IMR-90 (cell line): Measurements from ENCODE around the gene FBXL14. TPM values are rescaled to one million over a fixed set of nuclear protein-coding genes. Genes with fewer than 3 reads are reported as not detected.

ENCODE experiments used
- ATAC-seq: fragments of 200-7000 bp; cut with Tn5 transposase; 2 replicates; pipeline ENCODE4 v1.9.1; 2020; ENCODE audit warnings: low read depth, mild to moderate bottlenecking, moderate library complexity
- BruUV-seq: library from RNA; stranded (reverse); fragments of 400-500 nt; replicated peaks from 2 replicates; lab custom pipeline; 2021; lab: Mats Ljungman, UMichigan
- CTCF ChIA-PET: fragments of 300-600 bp; formaldehyde crosslinking; extraction: SDS; loops from one replicate; lab custom pipeline; 2021; ENCODE audit warnings: antibody characterized with exemption; lab: Yijun Ruan, JAX
- POLR2A ChIA-PET: fragments of 300-600 bp; sonication (Branson Sonifier 250); formaldehyde crosslinking; loops from one replicate; lab custom pipeline; 2022; ENCODE audit warnings: antibody characterized with exemption; ENCODE audit not compliant: unreplicated experiment; lab: Charles Lee
- DNase-seq: peaks from one replicate; pipeline ENCODE4 v3.0.0; 2013
- H2AFZ ChIP-seq: replicated peaks from 2 replicates; pipeline ENCODE3; 2013; ENCODE audit warnings: low read length, mild to moderate bottlenecking; ENCODE audit not compliant: poor library complexity
- H2AK5ac ChIP-seq: 2 replicates; pipeline ENCODE4 v1.6.1; 2013; ENCODE audit warnings: low read depth, low read length, inconsistent platforms
- H2AK9ac ChIP-seq: replicated peaks from 2 replicates; pipeline ENCODE3; 2013; ENCODE audit warnings: mild to moderate bottlenecking, low read depth, low read length, moderate library complexity; ENCODE audit not compliant: poor library complexity
- H2BK120ac ChIP-seq: 2 replicates; pipeline ENCODE4 v1.6.1; 2013; ENCODE audit warnings: low read depth, low read length, inconsistent platforms
- H2BK15ac ChIP-seq: 3 replicates; pipeline ENCODE4 v1.6.1; 2013; ENCODE audit warnings: low read depth, low read length, inconsistent platforms
- H2BK20ac ChIP-seq: 2 replicates; pipeline ENCODE4 v1.6.1; 2013; ENCODE audit warnings: low read depth, mild to moderate bottlenecking, inconsistent platforms, low read length, moderate library complexity
- H2BK5ac ChIP-seq: 2 replicates; pipeline ENCODE4 v1.6.1; 2013; ENCODE audit warnings: mild to moderate bottlenecking, low read depth, low read length, inconsistent platforms; ENCODE audit not compliant: poor library complexity, severe bottlenecking
- H3K14ac ChIP-seq: replicated peaks from 2 replicates; pipeline ENCODE4 v1.6.1; 2013; ENCODE audit warnings: low read depth, low read length, inconsistent platforms
- H3K18ac ChIP-seq: 2 replicates; pipeline ENCODE4 v1.6.1; 2013; ENCODE audit warnings: low read depth, low read length, control low read depth
- H3K23ac ChIP-seq: 2 replicates; pipeline ENCODE4 v1.6.1; 2013; ENCODE audit warnings: low read depth, low read length, inconsistent platforms
- H3K27ac ChIP-seq: 2 replicates; pipeline ENCODE4 v1.5.1; 2013; ENCODE audit warnings: mild to moderate bottlenecking, control low read depth, low read length; ENCODE audit not compliant: insufficient read depth
- H3K27me3 ChIP-seq: 2 replicates; pipeline ENCODE4 v1.6.1; 2013; ENCODE audit warnings: low read length; ENCODE audit not compliant: control insufficient read depth, insufficient read depth
- H3K36me3 ChIP-seq: 2 replicates; pipeline ENCODE4 v1.6.1; 2013; ENCODE audit warnings: low read length, mixed read lengths; ENCODE audit not compliant: control insufficient read depth, insufficient read depth
- H3K4ac ChIP-seq: 2 replicates; pipeline ENCODE4 v1.6.1; 2013; ENCODE audit warnings: low read depth, low read length, inconsistent platforms
- H3K4me1 ChIP-seq: 2 replicates; pipeline ENCODE4 v1.6.1; 2013; ENCODE audit warnings: low read length, mixed read lengths; ENCODE audit not compliant: control insufficient read depth, insufficient read depth
- H3K4me2 ChIP-seq: 2 replicates; pipeline ENCODE4 v1.6.1; 2013; ENCODE audit warnings: low read depth, mild to moderate bottlenecking, control low read depth, low read length, moderate library complexity
- H3K4me3 ChIP-seq: 2 replicates; pipeline ENCODE4 v1.5.1; 2013; ENCODE audit warnings: low read depth, mild to moderate bottlenecking, control low read depth, low read length, moderate library complexity; ENCODE audit not compliant: insufficient read depth
- H3K56ac ChIP-seq: 2 replicates; pipeline ENCODE4 v1.6.1; 2013; ENCODE audit warnings: low read length, inconsistent platforms; ENCODE audit not compliant: insufficient read depth; ENCODE audit errors: extremely low read depth
- H3K79me1 ChIP-seq, 2 experiments: 2 replicates each; pipeline ENCODE4 v1.6.1; 2013; ENCODE audit warnings: low read length in 2 of 2, inconsistent platforms in 1 of 2, low read depth in 1 of 2
- H3K9ac ChIP-seq: 2 replicates; pipeline ENCODE4 v1.6.1; 2013; ENCODE audit warnings: low read depth, low read length, control low read depth
- H3K9me1 ChIP-seq: 2 replicates; pipeline ENCODE4 v1.6.1; 2013; ENCODE audit warnings: low read length, inconsistent platforms; ENCODE audit not compliant: insufficient read depth
- H3K9me3 ChIP-seq: 2 replicates; pipeline ENCODE4 v1.6.1; 2013; ENCODE audit warnings: low read length; ENCODE audit not compliant: control insufficient read depth, insufficient read depth
- H4K20me1 ChIP-seq: 2 replicates; pipeline ENCODE4 v1.6.1; 2013; ENCODE audit warnings: low read length, inconsistent platforms; ENCODE audit not compliant: insufficient read depth
- H4K5ac ChIP-seq: 2 replicates; pipeline ENCODE4 v1.6.1; 2013; ENCODE audit warnings: mild to moderate bottlenecking, low read depth, low read length, control low read depth
- H4K8ac ChIP-seq, 2 experiments: 2 replicates each; pipeline ENCODE4 v1.6.1; 2013; ENCODE audit warnings: low read depth in 2 of 2, low read length in 2 of 2, control low read depth in 1 of 2, inconsistent platforms in 1 of 2
- H4K91ac ChIP-seq: 2 replicates; pipeline ENCODE4 v1.6.1; 2013; ENCODE audit warnings: low read depth, low read length, inconsistent platforms; ENCODE audit not compliant: insufficient read depth
- CEBPB ChIP-seq: IDR thresholded peaks from 2 replicates; pipeline ENCODE4 v1.6.1; 2012; ENCODE audit warnings: low read depth, low read length, improper control_type of control experiment
- RCOR1 ChIP-seq: IDR thresholded peaks from 2 replicates; pipeline ENCODE4 v1.6.1; 2012; ENCODE audit warnings: mild to moderate bottlenecking, low read length, improper control_type of control experiment; ENCODE audit not compliant: insufficient replicate concordance
- WGBS, 2 experiments: methylation state at CpG; one replicate each; pipeline versions ENCODE4 v1.1.5 to v1.1.7; 2013; ENCODE audit warnings: missing lambda C conversion rate in 2 of 2; ENCODE audit not compliant: insufficient read length in 1 of 2; ENCODE audit errors: extremely low coverage in 2 of 2; 5-methylcytosine and 5-hydroxymethylcytosine counted together
- dilution Hi-C: fragments of 300-500 bp; cut with HindIII; formaldehyde crosslinking; loops from one replicate; pipeline ENCODE4 v1.14.3; 2018; ENCODE audit warnings: low sequenced_read_pairs; ENCODE audit not compliant: unreplicated experiment
- in situ Hi-C: fragments of 300-500 bp; cut with MboI; formaldehyde crosslinking; loops from 3 replicates; pipeline ENCODE4 v1.14.3; 2019; ENCODE audit warnings: low sequenced_read_pairs, inconsistent platforms, mixed read lengths
- intact Hi-C: fragments of 100-400 bp; cut with micrococcal nuclease; formaldehyde crosslinking; loops from 2 replicates; pipeline ENCODE4 v1.10.0; 2022
- polyA plus RNA-seq, 3 experiments: library from polyadenylated mRNA; depleted of rRNA; stranded (reverse); fragments of >200 nt; gene quantifications; 2 replicates each; pipeline ENCODE4 v1.2.3, GENCODE V29; 2012; ENCODE audit warnings: low replicate concordance in 1 of 3
- total RNA-seq: library from RNA; depleted of rRNA; stranded (reverse); fragments of >200 nt; gene quantifications from 2 replicates; pipeline ENCODE4 v1.2.3, GENCODE V29; 2012
- TF ChIP-seq, protein P1 (sequence below): fragments of 150-350 bp; IDR thresholded peaks from 2 replicates; pipeline ENCODE4 v1.6.1; 2017; ENCODE audit warnings: mild to moderate bottlenecking, antibody characterized with exemption, low read length, low read depth

Gene FBXL14
- total and polyA plus RNA-seq, 2 of the 4 experiments (the other 2 are of a cell fraction) = 4.7 to 7.3 TPM

- ChIA-PET POLR2A (no interaction called here), CTCF (no interaction called here)
- peak overlapping the region; percentile 68 for H4K91ac ChIP-seq
- H2BK5ac ChIP-seq = no peak overlapping the region
- H3K79me1 ChIP-seq = peaks cover 19 to 91% of the 10 kb centered on the region in 2 experiments
- H3K27me3 ChIP-seq = no peaks in the 10 kb centered on the region
- no peak overlapping the region; the same call in 2 of the 3 replicates for H2BK15ac ChIP-seq
- H4K8ac ChIP-seq = peak overlapping the region in 1 of 2 experiments; percentile 67; a peak in 2 of 4 replicates
- 100% methylated on average over 1 of the region's 3 CpGs; no CpG with 5 or more reads in 1 of the 2 experiments for WGBS, 2 experiments
- no peak overlapping the region for H3K9ac ChIP-seq
- no peaks in the 10 kb centered on the region for H3K9me3 ChIP-seq
- no peak overlapping the region for H4K5ac ChIP-seq
- no peak overlapping the region for H3K27ac ChIP-seq
- peaks cover 11% of the 10 kb centered on the region for H3K4me1 ChIP-seq
- TF ChIP-seq RCOR1 (no peak), CEBPB (peak; percentile 56; the same call in 1 of the 2 replicates)
- TF ChIP-seq, protein P1, sequence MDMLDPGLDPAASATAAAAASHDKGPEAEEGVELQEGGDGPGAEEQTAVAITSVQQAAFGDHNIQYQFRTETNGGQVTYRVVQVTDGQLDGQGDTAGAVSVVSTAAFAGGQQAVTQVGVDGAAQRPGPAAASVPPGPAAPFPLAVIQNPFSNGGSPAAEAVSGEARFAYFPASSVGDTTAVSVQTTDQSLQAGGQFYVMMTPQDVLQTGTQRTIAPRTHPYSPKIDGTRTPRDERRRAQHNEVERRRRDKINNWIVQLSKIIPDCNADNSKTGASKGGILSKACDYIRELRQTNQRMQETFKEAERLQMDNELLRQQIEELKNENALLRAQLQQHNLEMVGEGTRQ = no peak
- peak overlapping the region; percentile 61; the same call in 1 of the 2 replicates for H2BK20ac ChIP-seq
- H3K14ac ChIP-seq = peak overlapping the region; percentile 58; the same call in 1 of the 2 replicates
- no peak overlapping the region for H3K18ac ChIP-seq
- H3K9me1 ChIP-seq = peaks cover 11% of the 10 kb centered on the region; the same call in 1 of the 2 replicates
- H3K4me3 ChIP-seq = no peak overlapping the region
- no peak overlapping the region for H3K4me2 ChIP-seq
- no peak overlapping the region for H2AK9ac ChIP-seq
- H2AFZ ChIP-seq = no peak overlapping the region
- in situ Hi-C loops = no loop called here
- H3K4ac ChIP-seq = 0 out of 2 replicates have a peak overlapping the region, but pooled peaks have one; percentile 50
- BruUV-seq = no TSS peak
- H4K20me1 ChIP-seq = peaks cover 51% of the 10 kb centered on the region
- DNase-seq = peak; percentile 42
- intact Hi-C loops = no loop called here
- no peak for ATAC-seq
- dilution Hi-C loops = no loop called here
- H3K36me3 ChIP-seq = no peaks in the 10 kb centered on the region
- peak overlapping the region; percentile 72 for H2BK120ac ChIP-seq
- no peak overlapping the region for H3K56ac ChIP-seq
- H2AK5ac ChIP-seq = peak overlapping the region; percentile 50; the same call in 1 of the 2 replicates
- H3K23ac ChIP-seq = peak overlapping the region; percentile 64; the same call in 1 of the 2 replicates
Observed at GRCh38 chr12:1607940-1608712, 13.7 kb upstream of the FBXL14 start.
